SK-N-SH (cell line): ENCODE measurements around the gene ANKRD33B. TPM values are rescaled to one million over a fixed set of nuclear protein-coding genes. Genes with fewer than 3 reads are reported as not detected.

Experiments used
- CTCF ChIA-PET: fragments of 300-600, 350-600 bp; formaldehyde crosslinking; extraction: SDS; loops from one replicate; lab custom pipeline; 2021; lab: Yijun Ruan, JAX
- POLR2A ChIA-PET: fragments of 350-600 bp; sonication (Branson Sonifier 250); formaldehyde crosslinking; extraction: SDS; loops from one replicate; lab custom pipeline; 2020; ENCODE audit warnings: antibody characterized with exemption, inconsistent platforms; lab: Yijun Ruan, JAX
- DNase-seq: peaks from one replicate; pipeline ENCODE4 v3.0.0; 2012
- H2AFZ ChIP-seq: fragments of 200-600 bp; sonication (generic); 2 replicates; pipeline ENCODE4 v1.8.1; 2016; ENCODE audit warnings: antibody characterized with exemption, mild to moderate bottlenecking, low read depth
- H3F3A ChIP-seq: fragments of 200-600 bp; sonication (generic); replicated peaks from 2 replicates; pipeline ENCODE3; 2016; ENCODE audit warnings: antibody characterized with exemption, mild to moderate bottlenecking; ENCODE audit not compliant: insufficient read depth
- H3K27ac ChIP-seq, 2 experiments: fragments of 200-500 bp in 1 of 2; fragments of 200-600 bp in 1 of 2; sonication (Bioruptor generic) in 1 of 2; sonication (generic), shearing (Covaris generic) in 1 of 2; 2 replicates each; pipeline versions ENCODE4 v1.5.1 to v1.6.1; 2014 to 2016; ENCODE audit warnings: low read depth in 2 of 2, inconsistent platforms in 1 of 2, low read length in 1 of 2, mild to moderate bottlenecking in 1 of 2, mixed read lengths in 1 of 2
- H3K27me3 ChIP-seq: fragments of 200-600 bp; sonication (generic), shearing (Covaris generic); 2 replicates; pipeline ENCODE4 v1.6.1; 2016; ENCODE audit warnings: mixed run types; ENCODE audit not compliant: insufficient read depth
- H3K36me3 ChIP-seq, 2 experiments: fragments of 200-500 bp in 1 of 2; fragments of 200-600 bp in 1 of 2; sonication (Bioruptor generic) in 1 of 2; sonication (generic) in 1 of 2; replicated peaks in 1 of 2; 2 replicates each; pipeline versions ENCODE3 to v1.5.1; 2014 to 2016; ENCODE audit warnings: low read length in 1 of 2, mild to moderate bottlenecking in 1 of 2; ENCODE audit not compliant: insufficient read depth in 2 of 2, control insufficient read depth in 1 of 2
- H3K4me1 ChIP-seq, 2 experiments: fragments of 200-500 bp in 1 of 2; fragments of 200-600 bp in 1 of 2; sonication (Bioruptor generic) in 1 of 2; sonication (generic), shearing (Covaris generic) in 1 of 2; 2 replicates each; pipeline versions ENCODE4 v1.5.1 to v1.6.1; 2014 to 2016; ENCODE audit warnings: low read depth in 1 of 2, low read length in 1 of 2, mixed run types in 1 of 2; ENCODE audit not compliant: insufficient read depth in 2 of 2, control insufficient read depth in 1 of 2
- H3K4me2 ChIP-seq: fragments of 200-600 bp; sonication (generic), shearing (Covaris generic); 2 replicates; pipeline ENCODE4 v1.6.1; 2017; ENCODE audit warnings: mixed run types
- H3K4me3 ChIP-seq, 2 experiments: fragments of 200-500 bp in 1 of 2; fragments of 200-600 bp in 1 of 2; sonication (Bioruptor generic) in 1 of 2; sonication (generic), shearing (Covaris generic) in 1 of 2; 2 replicates each; pipeline versions ENCODE4 v1.5.1 to v1.8.1; 2014 to 2016; ENCODE audit warnings: low read depth in 2 of 2, inconsistent platforms in 1 of 2, low read length in 1 of 2, mild to moderate bottlenecking in 1 of 2, mixed read lengths in 1 of 2, moderate library complexity in 1 of 2
- H3K79me2 ChIP-seq: fragments of 200-600 bp; sonication (generic); 2 replicates; pipeline ENCODE4 v1.8.1; 2017; ENCODE audit warnings: mild to moderate bottlenecking; ENCODE audit not compliant: insufficient read depth
- H3K9ac ChIP-seq: fragments of 200-600 bp; sonication (generic); 2 replicates; pipeline ENCODE4 v1.6.1; 2017; ENCODE audit warnings: mixed run types
- H3K9me2 ChIP-seq: fragments of 200-600 bp; sonication (generic); 2 replicates; pipeline ENCODE4 v1.6.1; 2017; ENCODE audit warnings: mixed run types
- H3K9me3 ChIP-seq: fragments of 200-600 bp; sonication (generic); 2 replicates; pipeline ENCODE4 v1.6.1; 2017; ENCODE audit warnings: mixed run types, mild to moderate bottlenecking, moderate library complexity
- H4K20me1 ChIP-seq: fragments of 200-600 bp; sonication (generic); 2 replicates; pipeline ENCODE4 v1.6.1; 2017; ENCODE audit warnings: mild to moderate bottlenecking, mixed run types; ENCODE audit not compliant: insufficient read depth
- CTCF ChIP-seq: fragments of 200-600 bp; sonication (generic); IDR thresholded peaks from 2 replicates; pipeline ENCODE4 v1.6.1; 2017; ENCODE audit warnings: antibody characterized with exemption, mild to moderate bottlenecking, moderate library complexity
- EP300 ChIP-seq, 2 experiments: IDR thresholded peaks; 2 replicates each; pipeline versions ENCODE4 v1.4.0 to v1.6.1; 2012; ENCODE audit warnings: borderline replicate concordance in 1 of 2, low read depth in 1 of 2, low read length in 1 of 2
- PBX3 ChIP-seq: IDR thresholded peaks from 2 replicates; pipeline ENCODE4; 2012
- SMC3 ChIP-seq: IDR thresholded peaks from 2 replicates; pipeline ENCODE4 v1.6.1; 2012; ENCODE audit warnings: low read depth, low read length, improper control_type of control experiment
- TCF12 ChIP-seq: IDR thresholded peaks from 2 replicates; pipeline ENCODE4 v1.4.0; 2012
- TEAD4 ChIP-seq: IDR thresholded peaks from 2 replicates; pipeline ENCODE4 v1.4.0; 2012; ENCODE audit warnings: mild to moderate bottlenecking, borderline replicate concordance; ENCODE audit not compliant: insufficient read depth
- WGBS: methylation state at CpG from one replicate; pipeline ENCODE4 v1.1.6; 2017; ENCODE audit warnings: low lambda C conversion rate; 5-methylcytosine and 5-hydroxymethylcytosine counted together
- polyA plus RNA-seq, 3 experiments: library from polyadenylated mRNA; depleted of rRNA; stranded (reverse); fragments of >200 nt; gene quantifications; 2 replicates each; pipeline ENCODE4 v1.2.3, GENCODE V29; 2012

Gene ANKRD33B
- polyA plus RNA-seq, 1 of the 3 experiments (the other 2 are of a cell fraction), result 1.8 TPM

- Histone ChIP-seq H3K79me2 (no peaks in the 10 kb centered on the region), H3K9ac (peak overlapping the region; percentile 36; the same call in 1 of the 2 replicates), H3F3A (peaks cover 10% of the 10 kb centered on the region), H3K27ac (peak overlapping the region in 1 of 2 experiments; percentile 80; a peak in 1 of 4 replicates), H2AFZ (peak overlapping the region; percentile 19; the same call in 1 of the 2 replicates), H3K4me3 (no peak overlapping the region), H3K4me1 (peaks cover 10 to 23% of the 10 kb centered on the region in 2 experiments; a peak in 3 of 4 replicates), H4K20me1 (no peaks in the 10 kb centered on the region), H3K9me2 (no peaks in the 10 kb centered on the region), H3K36me3 (no peaks in the 10 kb centered on the region), H3K9me3 (no peaks in the 10 kb centered on the region), H3K27me3 (no peaks in the 10 kb centered on the region)
- CTCF ChIA-PET, result interaction anchor here (0.9 to 1.1 kb wide), 3 partner anchors 13 to 104 kb away, joined by 3 to 4 read pairs (median 3); no protein-coding TSS in a partner anchor
- DNase-seq, result no peak
- WGBS, result 75% methylated on average over 11 of the region's 11 CpGs
- POLR2A ChIA-PET, result no interaction called here
- TF ChIP-seq PBX3 (0 out of 2 replicates have a peak, but pooled peaks have one; percentile 15), CTCF (no peak)
- TF ChIP-seq, all 33 proteins: peak for 1
- no peak overlapping the region for H3K4me2 ChIP-seq
Measured at GRCh38 chr5:10556893-10557746, 6.8 kb upstream of the ANKRD33B start.

- POLR2A ChIA-PET, result no interaction called here
- peaks cover 13 to 16% of the 10 kb centered on the region in 2 experiments; a peak in 3 of 4 replicates for H3K4me1 ChIP-seq
- WGBS, result 85% methylated on average over 4 of the region's 4 CpGs
- H3K4me2 ChIP-seq, result no peak overlapping the region
- no peaks in the 10 kb centered on the region for H3K79me2 ChIP-seq
- CTCF ChIA-PET, result no interaction called here
- no peaks in the 10 kb centered on the region for H3K27me3 ChIP-seq
- no peak overlapping the region for H3K4me3 ChIP-seq
- no peaks in the 10 kb centered on the region for H3K9me2 ChIP-seq
- TF ChIP-seq TCF12 (no peak), TEAD4 (no peak), SMC3 (no peak), EP300 (IDR thresholded peaks at IDR 0.05; ENCODE audit: borderline replicate concordance in 1 of 2, low read depth in 1 of 2, low read length in 1 of 2) (no peak)
- H3K9ac ChIP-seq, result no peak overlapping the region
- no peak overlapping the region for H2AFZ ChIP-seq
- H3K36me3 ChIP-seq, result no peaks in the 10 kb centered on the region
- DNase-seq, result no peak
- peaks cover 10% of the 10 kb centered on the region for H3F3A ChIP-seq
- H3K9me3 ChIP-seq, result no peaks in the 10 kb centered on the region
- no peak overlapping the region for H3K27ac ChIP-seq
- H4K20me1 ChIP-seq, result no peaks in the 10 kb centered on the region
Measured at GRCh38 chr5:10559151-10559550, 4.7 kb upstream of the ANKRD33B start.
